AG04449 (cell line): ENCODE data around the gene NID1.

Experiments
- CTCF ChIA-PET: fragments of 350-600 bp; formaldehyde crosslinking; extraction: SDS; loops from one replicate; lab custom pipeline; 2021; ENCODE audit warnings: antibody characterized with exemption; lab: Yijun Ruan, JAX
- POLR2A ChIA-PET: fragments of 400-600, 350-600 bp; formaldehyde crosslinking; extraction: SDS; loops from one replicate; lab custom pipeline; 2020; ENCODE audit warnings: antibody characterized with exemption, inconsistent platforms; lab: Yijun Ruan, JAX
- DNase-seq: peaks from one replicate; pipeline ENCODE4 v3.0.0-alpha.2; 2010; ENCODE audit warnings: low read depth, low spot score
- H3K4me3 ChIP-seq: 2 replicates; pipeline ENCODE4 v1.5.1; 2011; ENCODE audit warnings: low read depth, mild to moderate bottlenecking, control low read depth, low read length
- TF ChIP-seq, protein P1 (sequence below): IDR thresholded peaks from one replicate; pipeline ENCODE4 v1.5.1; 2011; ENCODE audit warnings: mild to moderate bottlenecking, moderate library complexity, low read length, control low read depth, inconsistent platforms; ENCODE audit not compliant: insufficient read depth; ENCODE audit errors: missing control alignments

The NID1 gene

DNA sequence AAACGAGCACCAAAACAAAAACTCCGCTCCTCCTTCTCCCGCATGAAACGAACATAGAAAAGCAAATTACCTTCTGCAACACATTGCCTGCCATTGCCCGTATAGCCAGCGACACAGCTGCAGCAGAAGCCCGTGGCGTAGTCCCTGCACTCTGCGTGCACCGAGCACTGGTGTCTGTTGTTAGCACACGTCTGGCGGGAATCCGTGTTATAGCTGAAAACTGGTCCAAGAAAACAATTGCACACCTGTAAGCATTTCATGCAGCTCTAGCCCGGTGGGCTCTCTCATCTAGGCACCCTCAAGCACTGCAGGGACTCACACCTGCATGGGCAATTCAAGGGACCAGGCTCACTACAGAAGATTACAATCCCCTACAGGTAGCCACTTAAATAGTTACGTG is 26.9 kb downstream of the NID1 start:
- ChIA-PET POLR2A (no interaction called here), CTCF (no interaction called here)
- TF ChIP-seq, protein P1, sequence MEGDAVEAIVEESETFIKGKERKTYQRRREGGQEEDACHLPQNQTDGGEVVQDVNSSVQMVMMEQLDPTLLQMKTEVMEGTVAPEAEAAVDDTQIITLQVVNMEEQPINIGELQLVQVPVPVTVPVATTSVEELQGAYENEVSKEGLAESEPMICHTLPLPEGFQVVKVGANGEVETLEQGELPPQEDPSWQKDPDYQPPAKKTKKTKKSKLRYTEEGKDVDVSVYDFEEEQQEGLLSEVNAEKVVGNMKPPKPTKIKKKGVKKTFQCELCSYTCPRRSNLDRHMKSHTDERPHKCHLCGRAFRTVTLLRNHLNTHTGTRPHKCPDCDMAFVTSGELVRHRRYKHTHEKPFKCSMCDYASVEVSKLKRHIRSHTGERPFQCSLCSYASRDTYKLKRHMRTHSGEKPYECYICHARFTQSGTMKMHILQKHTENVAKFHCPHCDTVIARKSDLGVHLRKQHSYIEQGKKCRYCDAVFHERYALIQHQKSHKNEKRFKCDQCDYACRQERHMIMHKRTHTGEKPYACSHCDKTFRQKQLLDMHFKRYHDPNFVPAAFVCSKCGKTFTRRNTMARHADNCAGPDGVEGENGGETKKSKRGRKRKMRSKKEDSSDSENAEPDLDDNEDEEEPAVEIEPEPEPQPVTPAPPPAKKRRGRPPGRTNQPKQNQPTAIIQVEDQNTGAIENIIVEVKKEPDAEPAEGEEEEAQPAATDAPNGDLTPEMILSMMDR: no peak
- DNase-seq: no peak
- H3K4me3 ChIP-seq: no peak overlapping the region

DNA sequence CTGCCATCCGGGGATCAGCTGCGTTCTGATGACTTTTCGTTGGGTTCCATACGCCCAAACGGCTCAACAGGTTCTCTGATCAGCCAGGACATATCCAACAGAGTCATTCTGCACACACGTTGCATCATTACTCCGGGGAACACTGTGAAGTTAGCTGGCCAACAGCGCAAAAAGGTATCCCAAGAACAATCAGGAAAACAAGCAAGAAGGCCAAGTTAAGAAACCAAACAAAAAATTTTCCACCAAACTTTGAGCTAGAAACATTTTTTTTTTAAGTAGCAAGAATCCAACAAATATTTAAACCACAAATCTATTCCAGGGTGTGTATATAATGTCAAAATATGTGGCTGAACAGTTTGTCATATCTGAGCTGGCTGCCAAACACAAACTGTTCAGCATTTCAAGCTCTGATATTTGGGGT is 29.2 kb downstream of the NID1 start:
- ChIA-PET CTCF (interaction anchor here (0.8 kb wide), 1 partner anchor 64 kb away, joined by 3 read pairs; no protein-coding TSS in a partner anchor), POLR2A (no interaction called here)
- TF ChIP-seq, protein P1: no peak
- H3K4me3 ChIP-seq: no peak overlapping the region
- no peak for DNase-seq

DNA sequence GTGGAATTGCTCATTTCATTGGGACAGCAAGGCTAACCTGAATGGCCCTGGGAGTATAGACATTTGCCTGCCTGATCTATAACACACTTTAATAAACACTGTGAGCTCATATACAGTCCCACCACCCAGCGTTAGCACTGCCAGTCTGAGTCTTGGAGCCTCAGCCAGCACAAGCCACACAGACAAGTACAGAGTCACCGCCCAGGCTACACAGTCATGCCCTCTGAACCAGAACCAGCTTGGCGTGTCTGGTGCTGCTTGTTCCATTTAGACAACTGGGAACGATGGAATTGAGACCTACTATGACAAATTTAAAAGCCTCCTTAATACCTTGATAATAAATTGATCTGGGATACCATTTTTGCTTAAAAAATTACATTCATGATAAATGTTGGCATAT is 31.6 kb downstream of the NID1 start:
- TF ChIP-seq, protein P1: no peak
- DNase-seq: no peak
- POLR2A ChIA-PET: interaction anchor here (0.5 kb wide), 1 partner anchor 564 kb away, joined by 4 read pairs; no protein-coding TSS in a partner anchor
- CTCF ChIA-PET: no interaction called here
- H3K4me3 ChIP-seq: no peak overlapping the region

DNA sequence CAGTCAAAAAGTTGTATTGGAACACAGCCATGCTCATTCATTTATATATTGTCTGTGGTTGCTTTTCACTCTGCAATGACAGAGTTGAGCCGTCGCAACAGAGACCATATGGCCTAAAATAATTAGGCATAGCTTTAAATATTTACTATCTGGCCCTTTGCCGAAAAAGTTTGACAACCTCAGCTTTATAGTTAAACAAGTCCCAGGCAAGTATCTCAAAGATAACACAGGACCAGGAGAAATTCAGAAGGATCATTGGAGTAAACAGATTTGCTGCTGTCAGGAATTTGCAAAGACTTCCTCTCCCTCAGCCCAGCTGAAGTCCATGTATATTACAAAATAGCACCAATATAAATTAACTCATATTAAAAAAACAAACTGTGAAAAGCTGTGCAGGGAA is 34.4 kb downstream of the NID1 start:
- no peak overlapping the region for H3K4me3 ChIP-seq
- no peak for DNase-seq
- ChIA-PET CTCF (no interaction called here), POLR2A (interaction anchor here (0.7 kb wide), 1 partner anchor 9 kb away, joined by 3 read pairs; no protein-coding TSS in a partner anchor)
- TF ChIP-seq, protein P1: no peak

DNA sequence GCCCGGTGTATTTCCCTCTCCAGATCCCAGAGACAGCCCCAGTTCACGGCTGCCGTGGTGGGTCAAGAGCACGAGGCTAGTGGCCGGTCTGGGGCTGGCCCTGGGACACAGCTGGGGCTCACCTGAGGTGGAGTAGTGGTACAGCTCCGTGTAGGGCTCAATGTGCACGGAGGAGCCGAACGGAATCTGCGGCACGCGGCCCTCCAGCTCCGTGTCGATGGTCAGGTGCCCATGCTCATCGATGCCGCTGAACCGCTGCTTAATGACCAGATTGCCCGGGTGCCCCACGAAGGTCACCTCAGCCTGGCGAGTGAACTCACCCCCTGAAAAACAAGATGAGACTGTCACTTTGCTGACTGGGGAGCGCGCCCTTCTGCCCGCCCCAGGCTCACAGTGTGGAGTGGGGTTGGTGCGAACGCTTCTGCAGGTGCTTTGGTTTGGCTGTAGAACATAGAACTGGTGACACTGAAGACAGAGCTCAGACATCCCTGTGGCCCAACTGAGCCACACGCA is 35.4 kb downstream of the NID1 start:
- POLR2A ChIA-PET: no interaction called here
- TF ChIP-seq, protein P1: no peak
- CTCF ChIA-PET: interaction anchor here (1.1 kb wide), 1 partner anchor 9 kb away, joined by 3 read pairs; no protein-coding TSS in a partner anchor
- H3K4me3 ChIP-seq: no peak overlapping the region
- DNase-seq: no peak

DNA sequence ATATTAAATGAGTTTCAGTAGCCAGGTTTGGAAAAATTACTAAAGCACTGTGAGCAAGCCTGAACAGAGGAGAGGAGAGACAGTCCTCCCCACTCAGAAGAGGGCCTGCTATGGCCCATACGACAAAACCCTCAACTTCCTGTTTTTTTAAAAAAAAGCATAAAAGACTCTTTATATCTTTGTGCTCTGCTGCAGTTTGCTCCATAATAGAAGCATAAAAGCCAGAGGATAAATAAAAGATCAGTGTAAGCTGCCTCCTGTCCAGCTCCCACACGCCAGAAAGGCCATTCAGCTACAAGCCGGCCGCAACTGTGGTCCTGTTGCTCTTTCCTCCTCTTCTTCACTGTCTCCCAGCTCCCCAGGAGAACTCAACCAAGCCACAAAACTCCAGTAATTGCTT is 37.8 kb downstream of the NID1 start:
- no peak for DNase-seq
- POLR2A ChIA-PET: no interaction called here
- TF ChIP-seq, protein P1: no peak
- no peak overlapping the region for H3K4me3 ChIP-seq
- CTCF ChIA-PET: no interaction called here
